Kasumi-1 (cell line): ENCODE results near the gene JAG2.

Source experiments
- DNase-seq, 2 experiments: peaks; one replicate each; lab custom pipeline; 2025; lab: John Stamatoyannopoulos, UW

Gene JAG2

GRCh38 chr14:105168496-105168978 lies at the start of gene JAG2:
Gene JAG2 (minus strand): TSS chr14:105168776. CDS start chr14:105168420, 356 bp downstream.
- DNase-seq = peak; percentile 18 to 29

GRCh38 chr14:105217774-105218173 lies 49.2 kb upstream of the JAG2 start:
- no peak for DNase-seq

DNA sequence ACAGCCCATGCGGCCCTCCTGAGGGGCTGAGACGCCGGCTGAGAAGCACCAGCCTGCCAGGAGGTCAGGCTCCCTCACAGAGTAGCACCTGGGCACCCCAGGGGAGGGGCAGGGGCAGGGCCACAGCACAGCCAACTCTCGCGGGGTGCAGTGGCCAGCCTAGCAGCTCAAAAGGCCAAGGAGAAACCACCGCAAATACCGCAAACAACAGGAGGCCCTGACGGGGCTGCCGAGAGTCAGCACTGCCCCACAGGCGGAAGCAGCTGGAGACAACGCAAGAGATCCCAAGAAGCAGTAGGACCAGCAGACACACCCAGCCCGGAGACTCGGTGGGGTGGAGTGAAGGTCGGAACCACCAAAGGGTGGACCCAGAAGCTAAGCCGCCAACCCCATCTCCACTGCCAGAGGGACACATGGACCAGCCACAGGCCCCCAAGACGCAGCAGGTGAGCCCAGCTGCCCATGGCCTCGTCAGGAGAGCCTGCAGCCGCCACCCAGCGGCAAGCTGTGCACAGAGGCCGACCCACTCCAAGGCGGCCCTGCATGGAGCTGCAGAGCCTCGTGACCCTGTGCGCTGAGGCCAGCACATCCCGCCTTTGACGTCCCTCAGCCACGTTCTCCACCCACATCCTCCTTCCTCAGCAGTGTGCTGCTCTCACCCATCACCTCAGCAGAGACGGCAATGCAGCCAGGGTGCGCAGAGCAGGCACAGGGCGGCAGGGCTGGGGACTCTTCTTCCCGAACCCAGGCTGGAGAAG lies 48.1 kb upstream of the JAG2 start:
- no peak for DNase-seq

GRCh38 chr14:105215602-105216001 lies 47.0 kb upstream of the JAG2 start:
- no peak for DNase-seq

GRCh38 chr14:105214324-105214915 lies 45.8 kb upstream of the JAG2 start:
- no peak for DNase-seq

DNA sequence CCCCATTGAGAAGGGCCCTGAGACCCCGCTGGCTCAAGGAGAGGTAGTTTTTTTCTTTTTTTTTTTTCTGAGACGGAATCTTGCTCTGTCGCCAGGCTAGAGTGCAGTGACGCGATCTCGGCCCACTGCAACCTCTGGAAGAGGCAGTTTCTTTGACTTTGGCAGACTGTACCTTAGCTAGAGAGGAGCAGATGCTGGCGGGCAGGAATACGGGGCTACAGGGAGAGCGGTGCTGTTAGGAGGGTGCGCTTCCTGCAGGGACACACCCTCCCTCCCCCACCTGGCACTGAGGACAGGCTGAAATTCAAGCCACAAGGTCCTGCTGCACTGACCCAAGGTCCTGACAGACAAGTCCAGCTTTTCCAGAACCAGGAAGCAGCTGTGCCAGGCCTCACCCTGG lies 44.8 kb upstream of the JAG2 start:
- no peak for DNase-seq

GRCh38 chr14:105212541-105213300 lies 44.1 kb upstream of the JAG2 start:
- no peak for DNase-seq

DNA sequence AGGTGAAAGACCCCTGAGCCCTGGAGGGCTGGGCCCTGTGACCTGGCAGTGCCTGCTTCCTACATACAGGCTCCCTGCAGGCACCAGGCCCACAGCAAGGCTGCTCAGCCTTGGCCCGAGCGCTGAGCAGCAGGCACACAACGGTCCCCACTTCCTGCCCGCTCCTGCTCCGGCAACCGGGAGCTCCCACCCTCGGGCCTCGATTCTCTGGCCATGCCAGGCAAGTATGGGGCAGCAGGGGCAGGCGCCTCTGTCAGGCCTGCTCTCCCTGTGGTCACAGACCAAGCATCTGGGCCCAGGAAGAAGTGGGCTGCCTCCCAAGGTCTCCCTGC lies 43.1 kb upstream of the JAG2 start:
- no peak for DNase-seq

GRCh38 chr14:105211086-105211757 lies 42.6 kb upstream of the JAG2 start:
- no peak for DNase-seq

DNA sequence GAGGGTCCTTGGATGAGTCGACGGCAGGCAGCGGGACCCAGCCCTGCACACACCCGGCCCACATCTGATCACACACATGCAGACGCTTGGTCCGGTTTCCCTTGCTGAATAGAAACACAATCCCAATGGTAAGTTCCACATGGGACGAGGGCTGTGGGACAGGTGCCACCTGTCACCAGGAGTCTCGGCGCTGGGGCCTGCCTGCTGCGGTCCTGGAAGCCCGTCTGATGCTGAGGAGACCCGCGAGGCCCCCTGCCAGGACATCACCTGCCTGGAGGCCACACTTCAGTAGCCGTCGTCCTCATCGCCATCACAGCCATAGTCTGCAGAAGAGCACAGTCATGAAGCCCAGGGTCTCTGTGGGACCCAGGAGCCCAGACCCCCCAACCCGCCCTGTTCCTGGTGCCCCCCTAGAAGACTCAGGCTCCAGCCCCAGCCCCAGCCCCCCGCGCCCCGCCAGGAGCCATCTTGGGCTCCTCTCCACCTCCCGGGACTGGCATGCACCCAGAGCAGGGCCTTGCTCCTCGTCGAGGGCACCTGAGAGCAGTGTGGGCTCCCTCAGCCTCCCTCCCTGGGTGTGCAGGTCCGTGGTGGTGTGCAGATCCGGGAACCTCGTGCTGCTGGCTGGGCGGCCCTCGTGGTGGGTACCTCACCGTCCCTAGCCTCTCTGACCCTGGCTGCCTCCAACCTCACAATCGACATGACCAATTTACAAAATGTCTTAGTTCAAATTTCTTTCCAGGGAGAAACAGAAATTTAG lies 41.9 kb upstream of the JAG2 start:
- DNase-seq = no peak

DNA sequence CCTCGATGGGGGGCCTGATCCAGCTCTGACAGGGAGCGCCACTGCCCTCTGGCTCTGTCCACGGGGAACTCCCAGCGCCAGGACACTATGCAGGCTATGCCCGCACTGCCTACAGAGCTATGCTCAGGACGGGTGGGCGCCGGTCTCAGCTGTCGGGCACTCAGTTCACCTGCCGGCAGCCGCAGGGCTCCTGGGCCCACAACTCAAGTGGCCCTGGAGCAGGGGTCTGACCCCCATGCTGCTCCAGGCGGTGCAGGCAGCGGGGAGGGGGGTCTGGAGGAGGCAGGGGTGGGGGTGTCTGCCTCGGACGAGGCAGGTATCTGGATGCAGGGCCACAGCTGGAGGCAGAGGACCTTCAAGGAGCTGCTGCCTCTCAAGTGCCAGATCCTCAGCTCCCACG lies 41.1 kb upstream of the JAG2 start:
- no peak for DNase-seq

DNA sequence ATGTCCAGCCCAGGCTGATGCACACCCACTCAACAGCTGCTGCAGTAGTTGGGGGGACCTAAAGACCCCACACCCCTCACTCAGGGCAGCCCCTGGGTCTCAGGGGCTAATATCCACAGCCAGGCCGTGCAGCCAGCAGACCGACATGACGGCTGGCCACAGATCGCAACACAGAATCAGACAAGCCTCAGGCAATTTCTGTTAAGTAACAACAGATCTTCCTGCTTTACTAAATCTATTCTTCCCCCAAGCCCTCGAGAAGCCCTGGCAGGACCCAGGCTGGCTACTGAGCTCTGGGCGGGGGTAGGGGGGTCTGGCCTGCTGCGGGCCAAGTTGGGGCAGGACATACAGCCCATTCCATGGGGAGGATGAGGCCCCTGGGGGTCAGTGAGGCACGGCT lies 40.5 kb upstream of the JAG2 start:
- no peak for DNase-seq

GRCh38 chr14:105208738-105209075 lies 40.1 kb upstream of the JAG2 start:
- DNase-seq = no peak

DNA sequence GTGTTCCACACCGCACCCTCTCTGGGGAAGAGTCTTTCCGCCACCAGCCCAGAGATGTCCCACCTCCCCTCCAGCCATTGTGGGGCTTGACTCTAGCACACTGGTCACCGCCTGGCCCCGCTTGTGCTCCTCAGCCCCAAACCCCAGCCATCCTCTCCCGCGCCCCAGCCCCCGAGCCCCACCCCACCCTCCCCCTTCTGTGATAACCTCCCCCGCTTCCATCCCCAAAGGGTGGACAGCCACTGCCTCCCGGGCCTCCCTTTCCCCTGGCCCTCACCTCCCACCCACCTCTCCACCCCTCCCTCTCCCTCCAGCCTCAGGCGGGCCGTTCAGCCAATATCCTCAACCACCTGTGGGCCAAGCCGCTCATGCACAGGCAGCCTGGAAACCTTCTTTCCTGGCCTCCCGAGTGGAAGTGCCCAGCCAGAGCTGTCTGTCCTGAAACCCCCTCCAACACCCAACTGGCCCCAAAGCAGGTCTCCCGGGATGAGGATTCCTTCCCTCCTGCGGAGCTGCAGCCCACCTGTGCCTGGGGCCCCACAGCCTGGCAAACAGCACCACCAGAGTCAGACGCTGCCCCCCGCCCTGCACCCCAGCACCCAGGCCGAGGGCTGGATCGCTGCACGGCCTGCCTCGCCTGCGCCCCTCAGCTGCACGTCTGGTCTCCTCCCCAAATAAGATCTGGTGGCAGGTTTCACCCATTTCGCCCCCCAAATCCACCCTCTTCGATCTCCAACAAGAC lies 39.6 kb upstream of the JAG2 start:
- no peak for DNase-seq

DNA sequence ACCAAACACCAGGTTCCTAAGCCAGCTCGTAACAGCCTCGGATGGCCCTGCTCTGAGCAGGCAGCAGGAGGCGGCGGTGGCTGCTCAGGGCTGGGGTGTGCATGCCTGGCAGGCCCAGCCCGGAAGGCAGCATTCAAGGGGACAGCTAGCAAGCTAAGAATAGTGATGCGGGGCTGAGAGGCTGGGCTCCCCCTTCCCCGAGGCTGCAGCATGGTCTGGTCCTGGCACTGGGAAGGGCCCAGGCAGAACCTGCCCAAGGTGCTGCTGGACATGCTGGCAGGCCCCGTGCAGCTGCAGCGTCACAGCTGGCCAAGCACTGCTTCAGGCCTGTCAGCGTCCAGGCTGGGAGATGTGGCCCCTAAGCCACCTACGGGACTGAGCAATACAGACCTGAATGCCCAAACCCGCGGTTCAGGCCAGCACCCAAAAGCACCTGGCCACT lies 38.9 kb upstream of the JAG2 start:
- no peak for DNase-seq

DNA sequence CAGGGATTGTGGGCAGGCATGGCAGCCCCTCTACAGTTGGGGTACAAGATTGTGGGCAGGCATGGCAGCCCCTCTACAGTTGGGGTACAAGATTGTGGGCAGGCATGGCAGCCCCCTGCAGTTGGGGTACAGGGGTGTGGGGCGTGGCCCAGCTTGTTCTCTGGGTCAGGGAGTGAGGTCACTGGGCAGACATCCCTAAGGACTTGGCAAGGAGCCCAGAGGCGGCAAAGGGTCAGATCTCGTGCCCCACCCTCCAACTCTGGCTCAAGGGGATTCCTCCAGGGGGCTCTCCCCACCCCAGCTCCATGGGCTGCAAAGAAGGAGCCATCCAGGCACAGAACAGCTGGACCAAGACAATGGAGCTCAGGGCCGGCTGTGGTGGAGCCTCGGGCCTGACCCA lies 38.3 kb upstream of the JAG2 start:
- no peak for DNase-seq

DNA sequence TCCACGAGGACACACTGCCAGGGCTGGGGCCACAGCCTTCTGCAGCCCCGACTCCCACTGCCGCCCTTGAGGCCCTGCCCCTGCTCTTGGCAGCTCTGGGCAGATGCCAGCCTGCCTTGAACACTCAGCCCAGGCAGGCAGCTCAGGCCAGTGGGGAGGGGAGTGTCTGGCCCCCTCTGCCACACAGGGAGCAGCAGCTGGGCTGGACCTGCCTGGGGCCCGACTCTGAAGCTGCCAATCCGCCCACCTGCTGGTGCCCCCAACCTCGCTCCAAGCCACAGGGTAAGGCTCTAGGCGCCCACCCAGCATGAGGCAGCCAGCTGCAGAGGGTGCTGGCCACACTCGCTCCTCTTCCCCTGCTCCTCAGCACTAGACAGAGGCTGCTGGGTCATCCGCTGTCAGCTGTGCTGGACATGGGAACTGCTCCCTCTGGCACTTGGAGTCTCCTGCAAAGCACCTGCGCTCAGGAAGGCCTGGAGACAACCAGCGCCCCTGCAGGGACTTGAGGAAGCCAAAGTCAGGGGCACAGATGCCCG lies 37.2 kb upstream of the JAG2 start:
- no peak for DNase-seq

GRCh38 chr14:105204931-105205672 lies 36.5 kb upstream of the JAG2 start:
- no peak for DNase-seq

DNA sequence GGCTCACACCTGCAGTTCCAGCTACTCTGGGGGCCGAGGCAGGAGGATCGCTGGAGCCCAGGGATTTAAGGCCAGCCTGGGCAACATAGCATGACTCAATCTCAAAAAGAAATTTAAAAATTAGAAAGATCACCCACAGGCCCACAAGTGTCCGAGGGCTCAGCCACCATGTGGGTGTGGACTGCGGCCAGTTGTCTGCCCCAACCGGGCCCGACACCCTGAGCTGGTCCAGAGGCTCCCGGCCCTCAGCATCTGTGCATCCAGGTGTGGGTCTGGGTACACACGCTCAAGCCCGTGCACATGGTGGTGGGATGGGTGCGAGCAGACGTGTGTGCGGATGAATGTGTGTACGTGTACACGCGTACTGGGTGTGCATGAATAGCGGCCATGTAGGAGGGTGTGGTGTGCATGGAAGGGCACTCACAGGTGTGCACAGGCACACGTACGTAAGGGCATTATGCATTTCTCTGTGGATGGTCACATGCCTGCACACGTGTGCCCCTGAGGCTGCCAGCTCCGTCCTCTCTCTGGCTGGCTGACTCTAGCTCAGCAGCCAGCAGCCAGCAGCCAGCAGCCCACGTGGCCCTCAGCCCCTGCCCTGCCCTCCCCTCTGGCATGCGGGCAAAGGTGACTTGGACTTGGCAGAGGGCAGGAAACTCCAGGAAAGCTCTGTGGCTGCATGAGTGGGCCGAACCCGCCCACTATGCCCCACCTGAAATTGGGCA lies 35.8 kb upstream of the JAG2 start:
- DNase-seq = no peak
